Retinal pigment epithelial cell (primary cell): ENCODE data around the gene MBD5.

ENCODE experiments used
- DNase-seq: peaks from one replicate; pipeline ENCODE4 v3.0.0-alpha.2; 2010; ENCODE audit warnings: low read depth
- H3K4me3 ChIP-seq: 2 replicates; pipeline ENCODE4 v1.5.1; 2011; ENCODE audit warnings: mild to moderate bottlenecking, low read length, control low read depth, moderate library complexity
- TF ChIP-seq, protein P1 (sequence below): conservative IDR thresholded peaks from 2 replicates; pipeline ENCODE4 v1.5.1; 2011; ENCODE audit warnings: low read depth, low read length, control low read depth, inconsistent platforms

Gene MBD5

DNA sequence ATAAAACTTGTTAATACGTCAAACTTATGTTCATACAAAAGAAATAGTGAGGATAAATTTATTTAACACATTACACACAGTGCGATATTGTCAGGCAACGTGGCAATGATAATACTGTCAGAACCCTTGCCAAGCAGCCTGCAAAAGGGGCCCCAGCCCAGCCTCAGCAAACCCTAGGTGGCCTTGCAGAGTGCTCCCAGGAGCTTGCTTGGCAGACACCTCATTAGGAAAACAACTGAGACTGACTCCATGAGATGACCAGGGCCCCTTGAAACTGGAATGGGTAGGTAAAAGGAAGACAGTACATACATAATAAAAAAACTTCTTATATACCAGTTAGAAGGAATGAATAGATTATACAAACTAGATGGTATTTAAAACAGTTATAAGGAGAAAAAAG is 487.1 kb downstream of the MBD5 start:
- no peak overlapping the region for H3K4me3 ChIP-seq
- TF ChIP-seq, protein P1, sequence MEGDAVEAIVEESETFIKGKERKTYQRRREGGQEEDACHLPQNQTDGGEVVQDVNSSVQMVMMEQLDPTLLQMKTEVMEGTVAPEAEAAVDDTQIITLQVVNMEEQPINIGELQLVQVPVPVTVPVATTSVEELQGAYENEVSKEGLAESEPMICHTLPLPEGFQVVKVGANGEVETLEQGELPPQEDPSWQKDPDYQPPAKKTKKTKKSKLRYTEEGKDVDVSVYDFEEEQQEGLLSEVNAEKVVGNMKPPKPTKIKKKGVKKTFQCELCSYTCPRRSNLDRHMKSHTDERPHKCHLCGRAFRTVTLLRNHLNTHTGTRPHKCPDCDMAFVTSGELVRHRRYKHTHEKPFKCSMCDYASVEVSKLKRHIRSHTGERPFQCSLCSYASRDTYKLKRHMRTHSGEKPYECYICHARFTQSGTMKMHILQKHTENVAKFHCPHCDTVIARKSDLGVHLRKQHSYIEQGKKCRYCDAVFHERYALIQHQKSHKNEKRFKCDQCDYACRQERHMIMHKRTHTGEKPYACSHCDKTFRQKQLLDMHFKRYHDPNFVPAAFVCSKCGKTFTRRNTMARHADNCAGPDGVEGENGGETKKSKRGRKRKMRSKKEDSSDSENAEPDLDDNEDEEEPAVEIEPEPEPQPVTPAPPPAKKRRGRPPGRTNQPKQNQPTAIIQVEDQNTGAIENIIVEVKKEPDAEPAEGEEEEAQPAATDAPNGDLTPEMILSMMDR, result no peak
- DNase-seq, result no peak

DNA sequence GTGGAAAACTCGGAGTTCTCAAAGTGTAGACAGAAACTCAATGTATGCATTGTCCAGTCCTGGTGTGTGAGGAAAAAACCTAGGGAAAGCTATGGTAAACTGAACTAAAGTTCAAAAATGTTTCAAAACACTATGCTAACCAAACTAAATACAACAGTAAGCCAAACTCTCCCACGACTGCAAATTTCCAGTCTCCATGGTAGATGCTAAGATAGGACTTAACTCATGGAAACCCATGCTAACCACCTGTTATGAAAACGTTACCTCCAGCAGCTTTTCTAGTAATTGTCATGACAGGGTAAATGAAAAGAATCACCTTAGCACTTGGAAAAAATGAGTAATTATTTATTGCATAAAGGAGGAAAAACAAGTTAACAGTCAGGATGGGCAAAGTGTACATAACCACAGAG is 488.0 kb downstream of the MBD5 start:
- TF ChIP-seq, protein P1, result no peak
- no peak for DNase-seq
- no peak overlapping the region for H3K4me3 ChIP-seq

DNA sequence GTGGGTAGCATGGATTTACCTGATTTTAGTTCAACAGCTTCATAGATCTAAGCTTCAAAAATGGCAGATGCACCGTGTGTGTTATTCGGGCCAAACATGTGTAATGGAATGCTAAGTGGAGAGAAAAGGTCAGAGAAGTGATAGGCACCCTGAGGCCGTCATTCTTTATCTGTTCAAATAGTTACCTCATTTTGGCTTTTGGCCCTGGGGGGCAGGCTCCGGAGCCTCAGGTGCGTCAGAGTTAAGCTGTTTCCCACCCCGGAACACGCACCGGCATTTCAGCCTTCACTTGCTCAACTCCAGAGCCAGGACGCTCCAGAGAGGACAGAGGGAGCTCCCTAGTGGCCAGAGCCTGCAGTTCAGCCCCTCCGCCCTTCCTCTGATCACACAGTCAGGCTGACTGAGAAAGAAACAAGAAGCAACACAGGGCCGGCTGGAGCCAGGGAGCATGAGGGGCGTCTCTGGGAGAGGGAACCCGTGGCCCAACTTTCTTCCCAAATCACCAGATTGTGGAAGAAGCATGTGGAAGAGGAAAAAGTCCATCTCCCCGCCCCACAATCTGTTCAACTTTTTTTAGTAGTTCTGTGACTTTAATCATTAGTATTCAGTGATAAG is 488.5 kb downstream of the MBD5 start:
- H3K4me3 ChIP-seq, result peak overlapping the region; percentile 37
- TF ChIP-seq, protein P1, result peak; percentile 99
- peak; percentile 34 for DNase-seq

GRCh38 chr2:148511883-148512282 is 491.0 kb downstream of the MBD5 start:
- no peak for DNase-seq
- H3K4me3 ChIP-seq, result no peak overlapping the region
- TF ChIP-seq, protein P1, result no peak

GRCh38 chr2:148512501-148512900 is 491.6 kb downstream of the MBD5 start:
- H3K4me3 ChIP-seq, result no peak overlapping the region
- no peak for DNase-seq
- TF ChIP-seq, protein P1, result no peak

DNA sequence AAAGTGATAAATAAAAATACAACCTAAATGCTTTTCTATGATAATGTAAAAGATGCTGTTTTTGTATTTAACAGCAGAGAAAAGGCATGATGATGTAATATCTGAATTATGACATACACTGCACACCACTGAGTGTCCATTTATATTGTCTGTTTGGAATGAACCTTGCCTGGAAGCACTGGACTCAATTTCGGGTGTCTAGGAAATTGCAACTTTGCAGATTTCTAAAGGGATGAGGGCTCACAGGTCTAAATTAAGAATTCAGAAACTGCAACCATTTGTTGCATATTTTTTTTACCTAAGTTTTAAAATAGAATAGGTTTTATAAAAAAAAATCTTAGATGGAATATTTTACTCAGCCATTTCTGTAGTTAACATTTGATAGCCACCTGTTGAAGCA is 492.5 kb downstream of the MBD5 start:
- no peak overlapping the region for H3K4me3 ChIP-seq
- DNase-seq, result no peak
- TF ChIP-seq, protein P1, result no peak

DNA sequence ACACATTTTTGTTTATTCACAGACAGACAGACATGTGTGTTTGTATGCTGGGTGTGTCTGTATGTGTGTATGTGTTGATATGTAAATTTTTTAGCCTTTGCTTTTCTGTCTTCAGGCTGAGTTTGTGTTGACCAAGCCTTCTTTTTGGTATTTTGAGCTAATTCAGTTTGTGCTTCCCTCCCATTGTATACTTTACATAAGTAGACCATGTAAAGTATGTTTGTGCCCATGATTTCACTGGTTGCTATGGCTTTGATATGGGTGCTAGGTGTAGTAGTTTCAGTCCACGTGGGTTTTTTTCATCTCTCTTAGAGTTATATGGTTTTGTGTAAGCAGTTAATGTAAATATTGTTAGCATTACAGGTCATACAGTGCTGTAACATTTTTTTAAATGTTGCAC is 494.2 kb downstream of the MBD5 start:
- TF ChIP-seq, protein P1, result no peak
- no peak overlapping the region for H3K4me3 ChIP-seq

More for the DNA sequence above, 494.2 kb downstream of the MBD5 start:
- no peak for DNase-seq
